Stomach (tissue), 4 donors: ENCODE results near the gene ARHGEF37.

Experiments used
- CTCF ChIP-seq, 7 experiments: fragments of 450-650 bp in 4 of 7; fragments of 200-600 bp in 3 of 7; sonication (generic) in 3 of 7; IDR thresholded peaks; one replicate each; pipeline ENCODE4 v1.5.1; 2016 to 2019; ENCODE audit warnings: antibody characterized with exemption in 7 of 7, control low read depth in 2 of 7, mild to moderate bottlenecking in 1 of 7
- POLR2A ChIP-seq, 4 donors: fragments of 450-650 bp; IDR thresholded peaks; one replicate each; pipeline ENCODE4 v1.6.1; 2016; ENCODE audit warnings: antibody characterized with exemption in 4 of 4, control low read depth in 2 of 4, mild to moderate bottlenecking in 1 of 4, moderate library complexity in 1 of 4
- POLR2AphosphoS5 ChIP-seq, 3 donors: sonication (generic); formaldehyde crosslinking; IDR thresholded peaks; one replicate each; pipeline ENCODE4 v1.6.1; 2016; ENCODE audit warnings: antibody characterized with exemption in 3 of 3

- no peak for TF ChIP-seq CTCF (IDR thresholded peaks at IDR 0.05)
- TF ChIP-seq POLR2AphosphoS5 (IDR thresholded peaks at IDR 0.05), result no peak
- TF ChIP-seq POLR2A (IDR thresholded peaks at IDR 0.05), result no peak
These were observed 42.2 kb downstream of the ARHGEF37 start for GRCh38 chr5:149623473-149623872.
